ENCODE results near the gene EFNA5. TPM values are rescaled to one million over a fixed set of nuclear protein-coding genes. Genes with fewer than 3 reads are reported as not detected.

EFNA5 gene
- total and polyA plus RNA-seq, 2 experiments from 2014 or later = 7.5 to 10.1 TPM

DNA sequence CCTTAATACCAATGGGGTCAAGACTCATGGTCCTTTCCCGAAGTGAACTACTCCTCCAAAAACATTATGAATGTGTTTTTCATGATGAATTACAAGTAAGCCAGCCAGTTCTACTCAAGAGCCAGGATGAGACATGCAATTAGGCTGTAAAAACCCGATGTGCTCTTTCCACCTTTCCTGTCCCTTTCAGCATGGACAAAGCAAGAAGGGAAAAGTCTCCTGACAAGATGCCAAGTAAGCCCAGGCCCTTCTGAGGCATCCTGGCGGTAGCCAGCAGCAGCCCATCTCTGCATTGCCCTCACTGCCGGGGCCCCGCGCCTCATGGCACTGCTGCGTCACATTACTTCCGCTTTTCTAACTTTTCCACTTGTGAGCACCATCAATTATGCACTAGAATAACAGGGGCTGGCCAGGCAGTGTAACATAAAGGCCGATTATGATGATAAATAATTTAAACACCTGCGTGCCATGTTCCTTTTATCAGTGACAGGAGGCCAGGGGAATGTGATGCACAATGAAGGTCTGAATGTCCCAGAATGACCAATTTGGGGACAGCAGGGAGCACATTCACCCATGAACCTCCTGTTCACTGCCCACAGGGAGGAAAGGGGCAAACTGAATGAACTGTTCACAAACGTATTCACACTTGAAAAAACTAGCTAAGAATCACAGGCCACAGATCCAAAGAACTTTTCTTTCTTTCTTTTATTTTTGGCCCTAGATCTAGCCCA is 37.4 kb downstream of the EFNA5 start:
- Histone ChIP-seq H2AFZ (no peak overlapping the region), H3K9me2 (ENCODE audit: insufficient read depth) (no peaks in the 10 kb centered on the region), H3K27me3 (ENCODE audit: insufficient read depth) (no peaks in the 10 kb centered on the region), H3K36me3 (ENCODE audit: insufficient read depth) (no peaks in the 10 kb centered on the region), H3F3A (replicated peaks; ENCODE audit: low read depth) (no peaks in the 10 kb centered on the region), H3K4me3 (no peak overlapping the region), H3K4me2 (no peak overlapping the region), H3K4me1 (ENCODE audit: insufficient read depth) (peaks cover 27% of the 10 kb centered on the region), H4K20me1 (replicated peaks; ENCODE audit: insufficient read depth) (no peaks in the 10 kb centered on the region), H3K79me2 (replicated peaks; ENCODE audit: insufficient read depth) (no peaks in the 10 kb centered on the region; the same call in 1 of the 2 replicates), H3K27ac (ENCODE audit: low read depth) (no peak overlapping the region)
- ATAC-seq = peak; percentile 51; the same call in 2 of the 3 replicates
- Mint-ChIP-seq H3K27me3 (ENCODE audit: insufficient read depth, low read depth, poor library complexity) (peaks cover 5% of the 10 kb centered on the region), H3K27ac (peak overlapping the region; percentile 3), H3K9me3 (no peaks in the 10 kb centered on the region), H3K4me3 (no peak overlapping the region), H3K36me3 (ENCODE audit: low read depth) (no peaks in the 10 kb centered on the region; the same call in 2 of the 3 replicates), H3K4me1 (peaks cover 47% of the 10 kb centered on the region)
- DNase-seq (ENCODE audit: low spot score) = no peak
- no peak for TF ChIP-seq ZNF462 (CRISPR knock-in tag; IDR thresholded peaks at IDR 0.05)

- Histone ChIP-seq H3F3A (replicated peaks; ENCODE audit: low read depth) (no peaks in the 10 kb centered on the region), H3K9me2 (ENCODE audit: insufficient read depth) (no peaks in the 10 kb centered on the region), H3K36me3 (ENCODE audit: insufficient read depth) (no peaks in the 10 kb centered on the region), H3K27ac (ENCODE audit: low read depth) (no peak overlapping the region), H3K4me2 (no peak overlapping the region), H3K79me2 (replicated peaks; ENCODE audit: insufficient read depth) (no peaks in the 10 kb centered on the region; the same call in 1 of the 2 replicates), H3K4me1 (ENCODE audit: insufficient read depth) (peaks cover 29% of the 10 kb centered on the region), H3K4me3 (no peak overlapping the region), H3K27me3 (ENCODE audit: insufficient read depth) (no peaks in the 10 kb centered on the region), H4K20me1 (replicated peaks; ENCODE audit: insufficient read depth) (no peaks in the 10 kb centered on the region), H2AFZ (no peak overlapping the region)
- Mint-ChIP-seq H3K27ac (no peak overlapping the region), H3K27me3 (ENCODE audit: insufficient read depth, low read depth, poor library complexity) (peaks cover 2% of the 10 kb centered on the region), H3K4me3 (no peak overlapping the region), H3K36me3 (ENCODE audit: low read depth) (no peaks in the 10 kb centered on the region), H3K9me3 (no peaks in the 10 kb centered on the region), H3K4me1 (peaks cover 50% of the 10 kb centered on the region)
- ATAC-seq (no peak), DNase-seq (ENCODE audit: low spot score) (no peak)
- TF ChIP-seq ZNF331 (CRISPR knock-in tag; IDR thresholded peaks at IDR 0.05; ENCODE audit: low read depth) (no peak), STAT1 (IDR thresholded peaks at IDR 0.05; ENCODE audit: unreplicated experiment) (no peak), ETS1 (IDR thresholded peaks at IDR 0.05) (no peak), POLR2AphosphoS5 (IDR thresholded peaks at IDR 0.05; ENCODE audit: low read depth) (no peak)
- TF ChIP-seq, protein P1, sequence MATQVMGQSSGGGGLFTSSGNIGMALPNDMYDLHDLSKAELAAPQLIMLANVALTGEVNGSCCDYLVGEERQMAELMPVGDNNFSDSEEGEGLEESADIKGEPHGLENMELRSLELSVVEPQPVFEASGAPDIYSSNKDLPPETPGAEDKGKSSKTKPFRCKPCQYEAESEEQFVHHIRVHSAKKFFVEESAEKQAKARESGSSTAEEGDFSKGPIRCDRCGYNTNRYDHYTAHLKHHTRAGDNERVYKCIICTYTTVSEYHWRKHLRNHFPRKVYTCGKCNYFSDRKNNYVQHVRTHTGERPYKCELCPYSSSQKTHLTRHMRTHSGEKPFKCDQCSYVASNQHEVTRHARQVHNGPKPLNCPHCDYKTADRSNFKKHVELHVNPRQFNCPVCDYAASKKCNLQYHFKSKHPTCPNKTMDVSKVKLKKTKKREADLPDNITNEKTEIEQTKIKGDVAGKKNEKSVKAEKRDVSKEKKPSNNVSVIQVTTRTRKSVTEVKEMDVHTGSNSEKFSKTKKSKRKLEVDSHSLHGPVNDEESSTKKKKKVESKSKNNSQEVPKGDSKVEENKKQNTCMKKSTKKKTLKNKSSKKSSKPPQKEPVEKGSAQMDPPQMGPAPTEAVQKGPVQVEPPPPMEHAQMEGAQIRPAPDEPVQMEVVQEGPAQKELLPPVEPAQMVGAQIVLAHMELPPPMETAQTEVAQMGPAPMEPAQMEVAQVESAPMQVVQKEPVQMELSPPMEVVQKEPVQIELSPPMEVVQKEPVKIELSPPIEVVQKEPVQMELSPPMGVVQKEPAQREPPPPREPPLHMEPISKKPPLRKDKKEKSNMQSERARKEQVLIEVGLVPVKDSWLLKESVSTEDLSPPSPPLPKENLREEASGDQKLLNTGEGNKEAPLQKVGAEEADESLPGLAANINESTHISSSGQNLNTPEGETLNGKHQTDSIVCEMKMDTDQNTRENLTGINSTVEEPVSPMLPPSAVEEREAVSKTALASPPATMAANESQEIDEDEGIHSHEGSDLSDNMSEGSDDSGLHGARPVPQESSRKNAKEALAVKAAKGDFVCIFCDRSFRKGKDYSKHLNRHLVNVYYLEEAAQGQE (IDR thresholded peaks at IDR 0.05; ENCODE audit: unreplicated experiment) = no peak
Measured at GRCh38 chr5:107631805-107632362, 38.9 kb downstream of the EFNA5 start.
